ENCODE data around the gene TNS2. TPM values are rescaled to one million over a fixed set of nuclear protein-coding genes. Genes with fewer than 3 reads are reported as not detected.

The TNS2 gene
- total RNA-seq, 4 donors from 2014 or later: 74.4 to 114 (median 91.9) TPM

DNA sequence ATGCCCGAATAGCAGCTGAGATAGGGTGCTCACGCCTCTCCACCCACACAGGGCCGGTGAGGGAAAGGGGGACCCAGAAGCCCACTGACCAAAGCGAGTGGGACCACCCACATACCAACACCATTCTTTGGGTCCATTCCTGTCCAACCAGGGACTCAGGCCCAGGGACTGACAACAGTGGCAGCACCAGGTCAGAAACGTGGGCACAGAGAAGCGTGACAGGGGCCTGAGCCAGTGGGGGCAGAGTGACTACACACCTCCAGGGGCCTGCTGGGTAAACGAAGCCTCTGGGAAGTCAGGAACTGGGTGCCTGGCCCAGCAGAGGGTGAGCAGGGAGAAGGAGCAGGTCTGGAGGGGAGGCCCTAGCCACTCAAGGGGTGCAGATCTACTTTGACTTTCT, 15.6 kb downstream of the TNS2 start:
- DNase-seq (peak in 1 of 2 donors; percentile 31), ATAC-seq (no peak)
- H3K9me3 ChIP-seq: no peaks in the 10 kb centered on the region
- TF ChIP-seq, protein P1, sequence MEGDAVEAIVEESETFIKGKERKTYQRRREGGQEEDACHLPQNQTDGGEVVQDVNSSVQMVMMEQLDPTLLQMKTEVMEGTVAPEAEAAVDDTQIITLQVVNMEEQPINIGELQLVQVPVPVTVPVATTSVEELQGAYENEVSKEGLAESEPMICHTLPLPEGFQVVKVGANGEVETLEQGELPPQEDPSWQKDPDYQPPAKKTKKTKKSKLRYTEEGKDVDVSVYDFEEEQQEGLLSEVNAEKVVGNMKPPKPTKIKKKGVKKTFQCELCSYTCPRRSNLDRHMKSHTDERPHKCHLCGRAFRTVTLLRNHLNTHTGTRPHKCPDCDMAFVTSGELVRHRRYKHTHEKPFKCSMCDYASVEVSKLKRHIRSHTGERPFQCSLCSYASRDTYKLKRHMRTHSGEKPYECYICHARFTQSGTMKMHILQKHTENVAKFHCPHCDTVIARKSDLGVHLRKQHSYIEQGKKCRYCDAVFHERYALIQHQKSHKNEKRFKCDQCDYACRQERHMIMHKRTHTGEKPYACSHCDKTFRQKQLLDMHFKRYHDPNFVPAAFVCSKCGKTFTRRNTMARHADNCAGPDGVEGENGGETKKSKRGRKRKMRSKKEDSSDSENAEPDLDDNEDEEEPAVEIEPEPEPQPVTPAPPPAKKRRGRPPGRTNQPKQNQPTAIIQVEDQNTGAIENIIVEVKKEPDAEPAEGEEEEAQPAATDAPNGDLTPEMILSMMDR (IDR thresholded peaks at IDR 0.05 in 4 of 5, conservative IDR thresholded peaks at IDR 0.05 in 1 of 5): no peak
- no peaks in the 10 kb centered on the region for H3K27me3 ChIP-seq
- in situ Hi-C loops (cut with MboI; ENCODE audit: low sequenced_read_pairs in 4 of 4) (loop anchor here in 2 of 4 donors (5.0 to 25.0 kb wide), 3 partner anchors 37 to 122 kb away; partner anchors contain the start of genes CSAD (in 2 of the 2), SOAT2 (in 2 of the 2) and ZNF740 (in 2 of the 2)), intact Hi-C loops (cut with DNase I; ENCODE audit: low total_unique reads) (loop anchor here (2.0 to 5.0 kb wide), 3 partner anchors 13 to 117 kb away; partner anchors contain the start of genes CSAD, SPRYD3 and ZNF740)
- H3K36me3 ChIP-seq: peaks cover 0 to 51% of the 10 kb centered on the region in 2 donors
- H3K27ac ChIP-seq: peak overlapping the region; percentile 71 to 74 (median 74)
- H3K4me1 ChIP-seq: peaks cover 34 to 45% of the 10 kb centered on the region in 2 donors
- no peak overlapping the region for H3K4me3 ChIP-seq

DNA sequence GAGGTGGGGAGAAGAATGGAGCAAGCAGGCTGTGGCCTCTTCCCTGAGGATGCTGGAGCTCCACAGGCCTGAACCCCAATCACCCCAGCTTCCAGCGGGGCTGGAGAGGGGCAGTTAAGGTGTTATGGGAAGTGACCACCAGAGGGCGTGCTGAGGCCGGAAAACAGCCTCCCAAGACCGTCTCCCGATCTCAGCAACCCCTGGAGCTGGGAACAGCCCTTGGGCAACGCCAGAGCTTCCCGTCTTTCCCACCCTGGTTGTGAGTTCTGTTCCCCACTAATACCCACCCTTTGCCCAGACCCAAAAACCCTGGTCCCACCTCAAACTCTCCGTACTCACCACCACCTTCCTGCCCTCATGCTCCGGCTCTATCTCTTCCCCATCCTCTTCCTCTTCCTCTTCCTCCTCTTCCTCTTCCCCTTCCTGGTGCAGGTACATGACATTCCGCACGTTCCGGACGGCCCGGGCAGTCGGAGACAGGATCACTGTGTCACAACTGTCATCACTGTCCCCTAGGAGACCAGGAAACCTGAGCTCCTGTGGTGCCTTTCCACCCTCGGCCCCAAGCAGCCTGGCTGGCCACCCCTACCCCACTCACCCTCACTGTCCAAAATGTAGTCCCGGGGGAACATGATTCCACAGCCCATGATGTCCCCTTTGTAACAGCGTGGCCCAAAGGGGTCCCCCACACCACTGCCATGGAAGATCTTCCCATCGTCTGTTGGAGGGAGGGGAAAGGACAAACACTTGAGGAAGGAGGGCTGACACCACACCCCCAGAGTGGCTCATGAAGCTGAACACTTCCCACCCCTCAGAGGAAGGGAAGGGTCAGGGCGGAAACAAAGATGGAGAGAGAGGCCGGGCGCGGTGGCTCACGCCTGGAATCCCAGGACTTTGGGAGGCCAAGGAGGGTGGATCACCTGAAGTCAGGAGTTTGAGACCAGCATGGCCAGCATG, 16.4 kb downstream of the TNS2 start:
- DNase-seq: peak; percentile 67 to 74
- intact Hi-C loops (cut with DNase I; ENCODE audit: low total_unique reads): loop anchor here (1.0 to 5.0 kb wide), 5 partner anchors 13 to 131 kb away; partner anchors contain the start of genes CSAD, SPRYD3 and ZNF740
- TF ChIP-seq, protein P1 (IDR thresholded peaks at IDR 0.05 in 4 of 5, conservative IDR thresholded peaks at IDR 0.05 in 1 of 5): peak; percentile 89 to 95 (median 94)
- no peak for TF ChIP-seq POLR2A (IDR thresholded peaks at IDR 0.05)
- ATAC-seq: peak; percentile 65 to 69
- H3K27me3 ChIP-seq: no peaks in the 10 kb centered on the region
- H3K4me1 ChIP-seq: peaks cover 34 to 37% of the 10 kb centered on the region in 2 donors
- in situ Hi-C loops (cut with MboI; ENCODE audit: low sequenced_read_pairs in 4 of 4): loop anchor here in 2 of 4 donors (5.0 to 25.0 kb wide), 3 partner anchors 36 to 121 kb away; partner anchors contain the start of genes CSAD (in 2 of the 2), SOAT2 (in 2 of the 2) and ZNF740 (in 2 of the 2)
- H3K4me3 ChIP-seq: no peak overlapping the region
- peak overlapping the region; percentile 71 to 74 (median 74) for H3K27ac ChIP-seq
- H3K36me3 ChIP-seq: peaks cover 0 to 43% of the 10 kb centered on the region in 2 donors
- H3K9me3 ChIP-seq: no peaks in the 10 kb centered on the region

DNA sequence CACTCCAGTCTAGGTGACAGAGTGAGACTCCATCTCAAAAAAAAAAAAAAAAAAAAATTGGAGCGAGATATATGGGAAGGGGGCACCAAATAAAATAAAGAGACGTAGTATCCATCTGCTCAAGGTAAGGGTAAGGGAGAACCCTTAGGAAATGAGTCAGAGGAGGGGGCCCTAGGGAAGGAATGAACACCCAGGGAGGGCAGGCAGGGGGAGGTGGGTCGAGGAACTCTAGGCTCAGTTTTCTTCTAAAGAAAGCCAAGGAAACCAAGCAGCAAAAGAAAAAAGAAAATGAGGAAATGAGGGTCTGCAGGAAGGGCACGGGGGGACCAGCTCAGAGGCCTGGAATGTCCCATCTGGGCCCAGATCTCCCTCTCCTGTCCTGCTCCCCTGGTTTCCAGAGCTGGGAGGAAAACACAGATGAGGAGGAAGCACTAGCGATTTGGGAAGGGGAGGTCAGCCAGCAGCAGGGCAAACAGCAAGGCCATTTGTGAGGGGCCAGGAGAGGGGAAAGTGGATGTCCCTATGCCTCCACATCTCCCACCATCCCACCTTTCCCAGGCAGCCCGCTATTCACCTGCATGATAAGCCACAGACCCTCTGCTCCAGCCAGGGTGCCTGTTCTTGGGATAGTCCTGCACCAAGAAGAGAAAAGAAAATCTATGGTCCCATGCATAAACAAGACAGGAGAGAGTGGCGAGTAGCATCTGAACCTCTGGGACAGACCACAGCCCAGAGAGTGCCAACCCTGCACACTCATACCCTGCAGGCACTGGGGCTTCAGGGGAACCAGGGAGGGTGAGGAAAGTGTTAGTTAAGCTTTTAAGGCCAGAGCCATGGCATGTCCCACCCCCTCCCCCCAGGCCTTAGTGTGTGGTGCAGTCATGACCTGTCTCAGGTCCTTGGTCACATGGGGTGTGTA, 17.5 kb downstream of the TNS2 start:
- Histone ChIP-seq H3K9me3 (no peaks in the 10 kb centered on the region), H3K4me1 (peaks cover 30 to 32% of the 10 kb centered on the region in 2 donors), H3K36me3 (peaks cover 0 to 32% of the 10 kb centered on the region in 2 donors), H3K4me3 (no peak overlapping the region), H3K27me3 (no peaks in the 10 kb centered on the region), H3K27ac (peak overlapping the region; percentile 22 to 74 (median 72))
- no peak for ATAC-seq
- intact Hi-C loops (cut with DNase I; ENCODE audit: low total_unique reads): loop anchor here (5.0 kb wide), 1 partner anchor 115 kb away; the partner anchor contains the start of genes CSAD and ZNF740
- in situ Hi-C loops (cut with MboI; ENCODE audit: low sequenced_read_pairs in 4 of 4): loop anchor here in 2 of 4 donors (5.0 to 25.0 kb wide), 3 partner anchors 35 to 120 kb away; partner anchors contain the start of genes CSAD (in 2 of the 2), SOAT2 (in 2 of the 2) and ZNF740 (in 2 of the 2)
- no peak for DNase-seq
- TF ChIP-seq, protein P1 (IDR thresholded peaks at IDR 0.05 in 4 of 5, conservative IDR thresholded peaks at IDR 0.05 in 1 of 5): no peak
- no peak for TF ChIP-seq POLR2A (IDR thresholded peaks at IDR 0.05)

All from gastrocnemius medialis (tissue), 4 donors.